Ovary (tissue), 3 donors: ENCODE measurements around the gene SPIN1.

ENCODE experiments used
- CTCF ChIP-seq, 3 donors: fragments of 450-650 bp in 2 of 3; fragments of 200-600 bp in 1 of 3; IDR thresholded peaks; one replicate each; pipeline versions ENCODE4 v1.5.1 to v1.8.0; 2016 to 2022; ENCODE audit warnings: antibody characterized with exemption in 3 of 3, mild to moderate bottlenecking in 1 of 3
- EP300 ChIP-seq: sonication (generic); formaldehyde crosslinking; IDR thresholded peaks from one replicate; pipeline ENCODE4 v1.6.1; 2017; ENCODE audit warnings: antibody characterized with exemption
- donor health status: DM: no; HTN: no; CAD: no.

- no peak for TF ChIP-seq CTCF (IDR thresholded peaks at IDR 0.05)
- no peak for TF ChIP-seq EP300
These were observed 48.1 kb downstream of the SPIN1 start for GRCh38 chr9:88436379-88436778.
